Eye (tissue), 1 donor: ENCODE measurements around the gene PTH1R.
A peak's percentile ranks its signal among the peaks of the same experiment; 100 is the strongest.

Source experiments
- DNase-seq: peaks from one replicate; pipeline ENCODE4 v3.0.0-alpha.2; 2015

PTH1R gene

GRCh38 chr3:46917257-46917656 lies 39.7 kb downstream of the PTH1R start:
- DNase-seq: no peak

DNA sequence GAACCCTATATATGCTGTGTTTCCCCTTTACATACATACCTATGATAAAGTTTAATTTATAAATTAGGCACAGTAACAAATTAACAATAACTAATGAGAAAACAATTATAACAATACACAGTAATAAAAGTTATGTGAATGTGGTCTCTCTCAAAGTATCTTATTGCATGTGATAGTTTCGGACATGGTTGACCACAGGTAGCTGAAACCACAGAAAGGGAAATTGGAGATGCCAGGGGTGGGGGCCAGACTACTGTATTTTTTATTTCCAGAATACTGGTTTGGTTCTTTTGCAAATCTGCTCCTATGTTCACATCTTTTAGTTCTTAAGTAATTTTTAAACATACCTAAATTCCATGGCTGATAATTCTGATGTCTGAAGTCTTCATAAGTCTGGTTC lies 40.7 kb downstream of the PTH1R start:
- no peak for DNase-seq

GRCh38 chr3:46918634-46919033 lies 41.1 kb downstream of the PTH1R start:
- DNase-seq: no peak

- no peak for DNase-seq
These were observed 43.5 kb downstream of the PTH1R start for GRCh38 chr3:46921041-46921440.

- no peak for DNase-seq
These were observed 44.4 kb downstream of the PTH1R start for GRCh38 chr3:46921871-46922271.

- DNase-seq: no peak
These were observed 44.9 kb downstream of the PTH1R start for GRCh38 chr3:46922426-46922825.

GRCh38 chr3:46922871-46923558 lies 45.5 kb downstream of the PTH1R start:
- DNase-seq: no peak

- peak; percentile 58 for DNase-seq
These were observed 46.2 kb downstream of the PTH1R start for GRCh38 chr3:46923559-46924350.

- no peak for DNase-seq
These were observed 47.5 kb downstream of the PTH1R start for GRCh38 chr3:46924921-46925584.

DNA sequence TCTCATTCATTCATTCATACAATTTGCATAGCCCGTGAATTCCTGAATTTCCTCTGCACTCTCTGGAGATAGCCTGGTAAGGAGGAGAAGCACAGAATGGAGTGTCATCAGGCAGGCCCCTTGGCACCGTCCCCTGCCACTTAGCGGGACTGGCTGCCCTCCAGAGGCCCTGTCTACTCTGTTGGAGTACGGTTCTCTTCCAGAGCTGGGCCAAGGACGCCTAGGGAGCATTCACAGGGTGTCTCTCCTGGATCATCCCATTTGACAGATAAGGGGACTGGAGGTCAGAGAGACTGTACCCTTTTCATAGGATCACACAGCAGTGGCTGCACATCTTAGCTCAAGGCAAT lies 48.0 kb downstream of the PTH1R start:
- no peak for DNase-seq

- no peak for DNase-seq
These were observed 48.5 kb downstream of the PTH1R start for GRCh38 chr3:46926039-46926438.

DNA sequence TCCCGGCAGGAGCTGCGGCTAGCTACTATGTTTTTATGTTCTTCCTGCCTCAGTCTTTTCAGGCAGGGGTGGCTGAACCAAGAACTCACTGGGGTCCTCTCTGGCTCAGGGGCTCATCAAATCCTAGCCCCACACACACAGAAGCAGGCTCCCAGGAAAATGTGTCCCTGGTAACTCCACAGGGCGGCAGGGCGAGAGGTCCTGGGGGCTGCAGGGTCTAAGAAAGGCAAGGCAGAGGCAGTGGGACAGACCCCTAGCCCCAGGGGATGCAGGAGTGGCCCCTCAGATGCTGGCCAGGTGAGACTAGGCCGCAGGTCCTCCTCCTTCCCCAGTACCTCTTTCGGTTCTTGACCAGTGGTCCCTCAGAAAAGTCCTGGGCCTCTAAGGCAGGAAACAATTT lies 48.9 kb downstream of the PTH1R start:
- DNase-seq: no peak

DNA sequence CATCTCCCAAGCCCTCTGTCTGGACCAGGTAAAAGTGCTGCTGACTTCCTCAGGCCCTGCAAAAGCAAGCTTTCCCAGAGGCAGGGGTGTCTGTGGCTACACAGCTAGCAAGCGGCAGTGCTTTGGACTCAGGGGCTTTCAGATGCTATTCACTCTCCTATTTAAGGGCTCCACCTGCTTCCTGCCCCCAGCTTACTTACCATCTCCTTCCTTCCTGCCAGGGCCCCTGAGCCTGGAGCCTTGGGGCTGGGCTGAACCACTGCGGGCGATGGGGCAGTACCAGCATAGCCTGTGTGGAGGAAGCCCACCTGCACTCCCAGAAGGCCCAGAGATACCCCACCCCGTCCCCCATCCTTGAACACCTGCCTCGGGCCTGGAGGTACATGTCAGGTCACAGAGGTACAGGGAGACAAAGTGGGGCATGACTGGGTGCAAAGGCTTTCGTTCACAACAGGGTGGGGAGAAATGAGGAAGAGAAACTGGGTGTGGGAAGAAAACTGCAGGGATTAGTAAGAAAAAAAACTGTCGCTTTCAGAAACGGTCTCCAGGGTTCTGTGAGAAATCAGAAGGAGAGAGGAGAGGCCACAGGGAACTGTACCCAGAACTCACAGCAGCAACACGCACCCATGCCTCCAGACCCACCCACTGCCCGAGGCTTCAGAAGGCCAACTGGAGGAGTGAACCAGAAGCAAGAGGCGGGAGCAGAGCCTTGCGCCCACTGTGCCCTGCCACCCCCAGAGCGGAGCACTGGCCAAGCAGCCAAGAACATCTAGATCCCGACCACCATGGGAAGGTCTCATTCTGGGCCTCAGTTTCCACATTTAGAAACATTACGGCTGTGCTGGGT lies 49.6 kb downstream of the PTH1R start:
- DNase-seq: no peak

GRCh38 chr3:46927718-46928073 lies 50.2 kb downstream of the PTH1R start:
- no peak for DNase-seq

DNA sequence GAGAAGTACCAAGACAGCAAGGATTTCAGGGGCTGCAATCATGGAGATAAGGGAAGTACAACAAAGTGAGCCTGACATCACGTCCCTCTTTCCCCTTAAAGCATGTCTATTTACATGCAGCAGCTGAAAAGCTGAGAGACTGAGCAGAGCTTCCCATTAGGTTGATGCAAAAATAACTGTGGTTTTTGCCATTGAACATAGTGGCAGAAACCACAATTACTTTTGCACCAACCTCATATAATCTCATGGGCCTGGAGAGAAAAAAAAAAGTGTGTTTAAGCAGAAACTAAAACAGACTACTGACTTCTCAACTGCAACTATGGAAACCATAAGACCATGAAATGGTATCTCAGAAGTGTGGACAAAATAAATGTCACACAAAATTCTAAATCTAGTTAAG lies 50.8 kb downstream of the PTH1R start:
- no peak for DNase-seq

DNA sequence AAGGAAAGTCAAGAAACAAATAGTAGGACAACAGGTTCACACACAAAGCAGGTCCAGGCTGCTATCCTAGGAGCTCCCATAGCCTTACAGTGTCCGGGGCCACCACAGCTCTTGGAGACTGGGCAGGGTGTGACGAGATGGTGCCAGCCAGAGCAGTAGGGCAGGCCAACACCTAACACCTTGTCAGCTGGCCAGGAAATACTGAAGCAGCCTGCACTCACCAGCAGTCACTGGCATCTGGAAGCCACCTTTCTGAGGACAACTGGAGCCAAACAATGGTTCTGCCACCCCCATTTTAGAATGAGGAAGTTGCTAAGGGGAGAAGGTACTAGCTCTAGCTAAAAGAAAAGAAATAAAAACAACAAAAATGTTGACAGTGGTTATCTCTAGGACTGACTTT lies 51.8 kb downstream of the PTH1R start:
- DNase-seq: no peak

DNA sequence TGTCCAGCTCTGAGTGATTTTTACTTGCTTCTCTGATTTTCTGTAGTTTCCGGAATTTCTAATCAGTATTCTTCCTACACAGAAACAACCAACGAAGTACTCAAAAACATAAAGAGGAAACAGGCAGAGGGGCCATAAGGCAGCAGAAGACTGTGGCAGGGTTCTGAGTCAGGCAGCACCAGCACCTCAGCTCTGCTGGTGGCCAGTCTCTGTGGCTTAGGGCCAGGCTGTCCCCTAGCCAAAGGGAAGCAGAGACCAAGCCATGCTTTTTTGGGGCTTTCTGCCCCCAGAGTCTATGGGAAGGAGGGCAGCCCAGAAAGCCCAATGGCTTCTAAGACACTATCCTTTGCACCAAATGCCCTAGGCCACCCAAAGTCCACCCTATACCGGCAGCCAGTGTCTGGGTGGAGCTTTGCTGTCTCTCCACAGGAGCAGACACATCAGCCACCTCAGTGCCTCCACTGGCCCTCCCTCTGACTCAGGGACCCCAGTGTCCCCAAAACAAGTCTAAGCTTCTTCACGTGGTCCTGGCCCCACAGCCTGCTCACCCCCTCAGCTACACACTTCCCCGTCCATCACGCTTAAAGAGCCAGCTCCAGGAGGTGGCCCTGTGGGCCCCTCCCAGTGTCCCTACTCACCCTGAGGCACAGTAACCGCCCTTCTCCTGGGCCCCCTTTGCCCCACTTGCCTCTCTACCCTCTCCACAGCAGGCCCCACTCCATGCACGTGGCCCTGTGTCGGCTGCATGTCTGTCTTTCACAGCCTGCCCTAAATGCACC lies 52.8 kb downstream of the PTH1R start:
- no peak for DNase-seq

DNA sequence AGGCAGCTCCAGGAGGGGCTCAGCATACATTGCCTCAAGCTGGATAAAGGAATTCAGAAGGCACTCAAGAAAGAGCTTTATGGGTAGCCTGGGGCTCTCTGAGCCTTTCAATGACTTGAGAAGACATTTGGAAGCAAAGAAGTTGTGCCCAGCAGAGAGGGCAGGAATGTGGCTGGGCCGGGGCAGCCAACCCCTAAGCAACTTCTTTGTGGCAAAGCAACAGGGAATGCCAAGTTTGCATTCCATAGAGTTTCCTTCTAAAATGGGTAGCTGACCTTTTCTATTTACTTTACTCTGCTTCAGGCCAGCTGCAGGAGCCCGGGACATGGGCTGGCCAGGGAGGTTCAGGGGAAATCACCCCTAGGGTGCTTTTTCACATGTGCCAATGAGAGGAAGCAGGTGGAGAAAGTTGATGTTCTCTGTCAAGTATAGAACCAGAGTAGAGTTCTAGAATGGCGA lies 53.5 kb downstream of the PTH1R start:
- DNase-seq: no peak

DNA sequence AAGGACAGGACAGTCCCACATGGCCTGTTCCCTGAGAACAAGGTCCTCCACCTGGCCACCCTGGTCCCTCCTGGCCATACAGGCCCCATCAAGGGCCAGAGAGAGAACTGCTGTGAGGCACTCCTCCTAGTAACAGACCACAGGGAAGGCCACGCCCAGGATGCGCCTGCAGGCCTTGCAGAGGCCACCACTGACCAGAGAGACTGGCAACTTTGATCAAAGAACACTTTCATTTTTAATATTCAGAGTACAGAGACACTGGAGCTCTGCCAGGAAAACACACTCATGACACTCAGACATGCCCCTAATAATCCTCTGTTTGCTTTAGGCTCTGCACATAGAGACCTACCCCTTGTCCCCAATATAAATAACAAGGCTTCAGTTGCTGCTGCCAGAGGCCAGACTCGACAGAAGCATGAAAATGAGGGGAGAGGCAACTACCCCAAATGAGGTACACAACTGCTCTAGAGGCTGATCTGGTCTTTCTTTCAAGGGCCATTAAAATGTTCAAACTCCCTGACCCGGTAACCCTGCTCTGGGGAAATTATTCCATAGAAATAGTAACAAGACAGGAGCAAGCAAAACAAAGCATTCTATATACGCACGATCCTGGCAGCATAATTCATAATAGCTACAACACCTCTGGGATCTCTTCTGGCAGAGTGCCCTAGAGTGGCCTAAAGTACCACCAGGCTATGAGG lies 54.3 kb downstream of the PTH1R start:
- peak; percentile 37 for DNase-seq

- no peak for DNase-seq
These were observed 55.1 kb downstream of the PTH1R start for GRCh38 chr3:46932455-46933225.

DNA sequence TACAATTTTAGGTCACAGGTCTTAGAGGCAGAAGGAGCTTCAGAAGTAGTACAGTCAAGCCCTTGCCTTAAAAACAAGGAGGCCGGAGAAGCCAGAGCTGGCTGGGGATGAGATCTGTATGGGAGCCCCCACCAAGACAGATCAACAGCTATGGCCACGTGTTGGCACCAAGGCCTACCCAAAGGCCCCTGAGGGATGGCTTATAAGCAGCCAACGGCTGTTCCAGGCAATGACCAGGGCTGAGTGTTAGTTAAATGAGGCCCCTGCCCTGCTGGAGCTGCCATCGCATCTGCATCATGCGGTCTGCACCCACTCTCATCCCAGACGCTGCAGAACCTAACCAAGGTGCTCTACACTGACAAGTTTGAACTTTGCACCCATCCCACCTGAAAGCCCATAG lies 55.7 kb downstream of the PTH1R start:
- DNase-seq: no peak
